DMS153 treated with DMSO at 0.1 percent for 48 hours (cell line): ENCODE results near the gene CYBC1.

Experiments used
- DNase-seq: peaks from one replicate; lab custom pipeline; 2025; ENCODE audit not compliant: unreplicated experiment; lab: John Stamatoyannopoulos, UW

CYBC1 gene

DNA sequence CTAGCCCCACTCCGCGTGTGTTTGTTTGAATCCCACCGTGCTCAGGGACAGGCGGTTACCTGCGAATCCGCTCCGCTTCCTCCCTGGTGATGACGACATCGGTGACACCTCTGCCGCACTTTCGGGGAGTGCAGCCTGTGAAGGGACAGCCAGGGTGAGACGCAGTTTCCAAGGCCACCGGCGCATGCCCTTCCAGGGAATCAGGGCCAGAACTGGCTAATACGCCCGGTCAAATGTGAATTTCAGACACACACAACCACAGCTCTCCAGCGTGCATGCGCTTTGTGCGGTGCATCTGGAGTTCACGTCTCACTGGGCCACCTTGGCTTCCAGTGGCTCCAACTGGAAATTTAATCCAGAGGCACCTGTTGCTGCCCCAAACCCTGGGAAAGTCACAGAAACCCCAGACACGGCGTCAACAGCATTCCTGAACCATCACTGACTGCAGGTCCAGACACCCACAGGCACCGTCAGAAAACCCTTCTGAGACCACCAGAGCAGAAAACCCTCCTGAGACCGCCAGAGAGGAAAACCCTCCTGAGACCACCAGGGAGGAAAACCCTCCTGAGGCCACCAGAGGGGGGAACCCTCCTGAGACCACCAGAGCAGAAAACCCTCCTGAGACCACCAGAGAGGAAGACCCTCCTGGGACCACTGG is 39.0 kb downstream of the CYBC1 start:
- no peak for DNase-seq

DNA sequence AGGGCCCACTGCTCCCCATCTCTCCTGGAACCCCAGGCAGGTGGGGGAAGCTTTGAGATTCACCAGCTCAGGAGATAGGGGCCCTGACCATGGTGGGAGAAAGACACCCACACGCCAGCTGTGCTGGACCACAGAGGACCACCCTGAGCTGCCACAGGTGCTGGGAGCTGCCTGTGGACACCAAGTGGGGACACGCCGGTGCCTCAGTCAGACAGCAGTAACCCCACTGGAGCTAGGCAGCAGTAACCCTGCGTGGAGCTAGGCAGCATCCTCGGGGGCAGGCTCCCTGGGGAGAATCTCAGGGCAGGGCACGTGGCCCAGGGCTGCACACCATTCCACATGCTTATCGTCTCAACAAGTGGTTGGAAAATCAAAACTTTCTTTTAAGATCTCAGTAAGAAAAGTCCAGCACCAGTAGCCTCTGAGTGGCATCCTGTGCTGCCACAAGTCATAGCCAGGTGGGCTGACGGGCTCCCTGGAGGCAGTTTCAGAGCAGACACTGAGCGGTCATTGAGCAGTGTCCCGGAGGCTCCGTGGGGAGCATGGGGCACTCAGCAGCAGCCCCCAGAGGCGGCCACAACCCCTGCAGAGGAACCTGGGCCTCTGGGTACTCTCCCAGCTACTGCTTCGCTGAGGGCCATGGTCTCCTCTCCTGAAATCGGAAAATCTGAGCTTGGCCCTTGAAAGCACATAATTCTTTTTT is 40.4 kb downstream of the CYBC1 start:
- DNase-seq = no peak

DNA sequence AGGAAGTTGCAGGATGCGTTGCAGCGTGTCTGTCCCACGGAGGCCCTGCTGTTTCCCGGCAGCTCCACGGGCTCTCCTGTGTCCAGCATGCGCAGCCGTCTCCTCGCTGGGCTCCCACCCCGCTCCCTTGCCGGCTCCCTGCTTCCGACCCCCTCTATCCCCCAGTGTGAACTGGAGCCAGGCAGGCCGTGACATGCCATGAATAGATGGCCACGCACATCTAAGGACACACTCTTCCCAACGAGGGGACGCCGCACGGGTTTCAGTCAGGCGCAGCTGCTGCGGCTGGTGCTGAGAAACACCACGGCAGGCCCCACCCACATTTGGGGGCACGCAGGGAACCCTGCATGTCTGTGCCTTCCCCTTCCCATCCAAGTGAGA is 41.6 kb downstream of the CYBC1 start:
- no peak for DNase-seq

DNA sequence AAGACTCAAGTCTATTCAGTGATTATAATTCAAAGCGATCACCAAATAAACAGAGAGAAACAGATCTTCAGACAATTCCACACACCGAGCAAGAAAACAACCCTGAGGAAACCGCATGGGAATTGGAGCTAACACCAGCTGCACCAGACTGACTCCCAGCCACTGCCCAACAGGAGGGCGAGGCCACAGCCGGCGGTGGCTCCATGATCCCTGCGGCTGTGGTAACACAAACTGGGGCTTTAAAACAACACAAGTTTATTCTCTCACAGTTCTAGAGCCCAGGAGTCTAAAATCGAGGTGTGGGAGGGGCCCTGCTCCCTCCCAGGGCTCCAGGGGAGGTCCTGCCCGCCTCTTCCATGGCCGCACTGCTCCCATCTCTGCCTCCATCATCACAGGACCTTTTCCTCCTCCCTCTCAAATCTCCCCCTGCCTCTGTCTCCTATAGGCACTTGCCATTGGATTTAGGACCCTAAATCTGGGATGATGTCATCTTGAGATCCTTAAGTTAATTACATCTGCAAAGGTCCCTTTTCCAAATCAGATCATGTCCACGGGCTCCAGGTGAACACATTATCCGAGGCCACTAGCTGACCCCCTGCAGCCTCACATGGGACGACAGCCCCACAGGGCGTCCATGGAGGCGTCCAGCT is 42.1 kb downstream of the CYBC1 start:
- DNase-seq = no peak

DNA sequence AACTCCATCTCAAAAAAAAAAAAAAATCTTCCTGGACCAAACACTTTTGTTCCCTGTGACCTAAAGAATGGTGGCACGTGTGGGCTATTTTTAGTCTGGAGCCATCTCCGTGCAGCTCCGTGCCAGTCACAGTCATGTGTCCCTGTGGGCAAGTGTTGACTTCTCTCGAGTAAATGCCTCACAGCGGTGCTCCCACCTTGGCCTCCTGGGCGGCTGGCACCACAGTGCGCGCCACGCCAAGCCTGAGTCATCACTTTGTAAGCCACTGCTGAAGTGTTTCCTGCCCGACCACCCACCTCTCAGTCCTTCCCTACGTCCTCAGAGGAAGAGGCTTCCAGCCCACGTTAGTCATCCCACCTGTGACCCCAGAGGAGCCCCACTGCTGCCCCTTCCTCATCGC is 43.3 kb downstream of the CYBC1 start:
- DNase-seq = no peak

DNA sequence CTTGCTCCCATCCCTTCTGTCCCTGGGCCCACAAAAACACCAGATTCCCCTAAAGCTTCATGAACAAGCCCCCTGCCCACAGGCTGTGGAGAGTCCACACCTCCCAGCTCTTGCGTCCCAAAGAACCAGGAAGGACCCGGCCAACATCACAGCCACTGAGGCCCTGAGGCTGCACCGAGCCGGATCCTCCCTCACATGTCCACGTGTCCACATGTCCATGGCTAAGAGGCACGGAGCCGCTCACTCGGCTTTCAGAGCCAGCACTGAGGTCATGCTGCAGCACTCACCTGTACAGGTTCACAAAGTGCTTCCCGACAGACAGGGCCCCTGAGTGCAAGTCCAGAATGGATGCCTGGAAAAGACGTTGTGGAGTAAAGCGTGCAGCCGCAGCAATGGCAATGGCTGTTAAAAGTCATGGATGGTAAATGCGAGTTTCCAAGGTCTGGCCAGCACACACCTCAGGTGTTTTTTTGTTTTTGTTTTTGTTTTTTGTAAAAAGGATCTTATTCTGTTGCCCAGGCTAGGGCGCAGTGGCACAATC is 44.4 kb downstream of the CYBC1 start:
- DNase-seq = no peak

DNA sequence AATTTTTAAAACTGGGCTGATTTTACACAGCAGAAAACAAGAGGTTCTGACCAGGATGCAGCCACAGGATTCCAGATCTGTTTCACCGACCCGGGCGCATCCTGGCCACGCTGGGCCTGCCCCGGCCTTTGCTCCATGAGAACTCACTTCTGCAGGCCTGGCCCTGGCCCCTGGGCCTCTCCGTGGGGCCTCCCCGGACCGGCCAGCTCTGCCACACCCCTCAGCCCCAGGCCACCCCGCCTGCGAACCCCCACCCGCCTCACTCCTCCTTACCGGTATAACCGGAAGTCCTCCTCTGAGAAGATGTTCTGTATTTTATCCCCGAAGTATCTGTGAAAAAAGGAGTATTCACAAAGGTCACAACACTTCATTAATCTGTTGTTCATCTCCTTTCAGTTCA is 45.5 kb downstream of the CYBC1 start:
- no peak for DNase-seq

DNA sequence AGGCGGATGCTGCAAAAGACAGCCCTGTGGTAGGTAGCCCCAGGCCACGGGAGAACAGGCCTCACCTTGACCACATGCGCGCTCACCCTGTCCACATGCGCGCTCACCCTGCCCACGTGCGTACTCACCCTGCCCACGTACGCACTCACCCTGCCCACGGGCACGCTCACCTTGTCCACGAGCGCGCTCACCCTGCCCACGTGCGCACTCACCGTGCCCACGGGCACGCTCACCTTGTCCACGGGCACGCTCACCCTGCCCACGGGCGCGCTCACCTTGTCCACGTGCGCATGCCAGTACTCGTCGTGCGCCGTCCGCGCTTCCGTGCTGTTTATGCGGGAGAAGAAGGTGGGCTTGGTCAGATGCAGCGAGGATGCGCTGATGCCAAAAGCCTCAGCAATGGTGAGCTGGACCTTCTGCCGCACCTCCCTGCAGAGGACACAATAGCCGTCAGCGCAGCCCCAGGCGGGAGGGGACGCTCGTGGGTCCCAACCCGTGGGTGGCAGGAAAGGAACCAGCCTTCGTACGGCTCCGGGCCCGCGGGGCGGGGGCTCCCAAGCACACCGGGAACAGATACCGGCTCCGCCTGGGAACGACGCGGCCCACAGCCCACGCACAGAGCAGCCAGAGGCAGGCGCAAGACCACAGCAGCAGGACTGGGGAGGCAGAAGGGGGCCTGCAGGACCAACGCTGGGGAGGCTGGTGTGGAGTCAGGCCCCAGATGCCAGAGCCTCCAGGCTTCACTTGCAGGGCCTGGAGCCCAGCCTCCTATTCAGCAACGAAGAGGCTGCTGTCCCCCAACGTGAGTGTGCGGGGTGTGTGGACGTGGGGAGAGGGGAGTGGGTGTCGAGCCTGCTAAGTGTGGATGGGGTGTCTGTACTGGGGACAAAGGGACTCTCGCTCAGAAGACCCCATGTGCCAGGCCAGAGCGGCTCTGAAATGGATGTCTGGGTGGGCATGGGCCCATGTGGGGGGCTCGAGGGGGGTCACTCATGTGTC is 46.6 kb downstream of the CYBC1 start:
- no peak for DNase-seq

DNA sequence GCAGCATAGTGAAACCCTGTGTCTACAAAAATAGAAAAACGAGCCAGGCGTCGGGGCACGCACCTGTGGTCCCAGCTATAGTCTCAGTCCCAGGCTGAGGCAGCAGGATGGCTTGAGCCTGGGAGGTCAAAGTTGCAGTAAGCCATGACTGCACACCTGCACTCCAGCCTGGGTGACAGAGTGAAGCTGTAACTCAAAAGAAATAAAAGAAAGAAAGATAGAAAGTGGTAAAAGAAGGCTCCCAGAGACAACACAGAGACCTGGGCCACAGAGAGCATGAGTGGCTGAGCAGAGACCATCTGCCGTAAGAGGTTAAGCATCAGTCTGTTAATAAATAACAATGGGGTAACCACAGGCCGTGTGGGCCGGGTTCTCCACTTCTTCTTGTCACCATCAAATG is 47.7 kb downstream of the CYBC1 start:
- no peak for DNase-seq

DNA sequence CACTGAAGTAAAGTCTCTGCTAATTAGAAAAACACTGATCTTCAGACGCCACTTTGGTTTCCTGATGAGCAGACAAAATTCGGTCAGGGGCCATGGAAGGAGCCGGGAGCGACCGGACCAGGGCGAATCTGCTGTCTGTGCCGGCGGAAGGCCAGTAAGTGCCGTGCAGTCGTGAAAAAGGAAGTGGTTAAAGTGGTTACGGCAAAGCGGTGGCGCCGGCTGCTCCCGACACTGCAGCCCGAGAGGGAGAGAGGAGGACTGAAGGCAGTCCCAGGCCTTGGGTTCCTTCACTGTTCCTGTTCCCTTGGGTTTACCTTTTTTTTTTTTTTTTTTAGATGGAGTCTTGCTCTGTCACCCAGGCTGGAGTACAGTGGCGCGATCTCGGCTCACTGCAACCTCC is 49.7 kb downstream of the CYBC1 start:
- no peak for DNase-seq

DNA sequence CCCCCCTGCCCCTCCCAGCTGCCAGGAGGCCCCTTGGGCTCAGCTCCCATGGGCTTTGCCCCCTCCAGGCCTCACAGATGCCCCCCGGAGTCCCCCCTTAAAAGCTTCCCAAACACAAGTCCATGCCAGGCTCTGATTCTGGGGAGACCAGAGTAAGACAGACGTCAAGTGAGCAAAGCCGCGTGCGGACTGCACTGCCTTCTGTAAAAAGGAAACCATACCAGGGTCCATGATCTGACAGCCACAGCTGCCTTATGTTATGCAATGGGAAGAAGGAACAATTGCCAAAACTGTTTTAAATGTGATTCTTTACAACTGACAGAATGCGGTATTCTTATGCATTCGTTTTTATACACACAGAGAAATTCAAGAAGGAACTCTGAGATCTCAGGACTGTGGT is 50.3 kb downstream of the CYBC1 start:
- DNase-seq = no peak

DNA sequence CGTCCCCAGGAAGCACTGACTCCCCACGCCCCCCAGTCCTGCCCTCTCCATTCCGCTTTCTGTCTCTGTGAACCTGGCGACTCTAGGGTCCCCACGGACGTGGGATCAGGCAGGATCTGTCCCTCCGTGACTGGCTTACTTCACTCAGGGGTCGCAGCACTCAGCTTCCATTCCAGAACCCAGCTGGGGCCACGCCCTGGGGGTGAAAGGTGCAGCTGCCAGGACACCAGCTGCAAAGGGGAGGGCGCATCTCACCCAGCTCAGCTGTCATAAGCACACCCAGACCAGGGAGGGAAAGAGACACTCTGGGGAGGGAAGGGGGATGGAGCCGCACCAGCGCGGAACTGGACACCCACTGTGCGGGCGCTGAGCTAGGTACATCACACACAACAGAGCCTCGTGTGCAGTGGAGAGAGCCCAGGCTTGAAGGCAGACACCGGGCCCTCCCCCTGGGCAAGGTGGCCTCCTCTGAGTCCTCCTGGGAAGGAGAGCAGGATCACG is 50.9 kb downstream of the CYBC1 start:
- DNase-seq = no peak

DNA sequence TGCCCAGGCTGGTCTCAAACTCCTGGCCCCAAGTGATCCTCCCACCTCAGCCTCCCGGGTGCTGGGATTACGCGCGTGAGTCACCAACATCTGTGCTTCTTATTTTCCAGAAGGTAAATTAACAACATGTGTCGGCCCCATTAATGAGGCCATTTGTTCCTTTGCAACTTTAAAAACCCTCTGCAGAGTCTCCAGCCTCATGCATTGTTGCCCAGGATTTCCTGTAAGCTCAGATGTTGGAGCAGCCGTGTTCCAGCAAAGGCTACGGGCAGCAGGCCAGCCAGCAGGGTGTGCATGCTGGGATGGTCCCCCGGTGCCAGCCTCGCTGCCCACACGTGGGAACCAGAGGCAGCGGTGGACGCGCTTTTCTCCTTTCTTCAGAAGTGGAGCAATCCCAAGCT is 51.5 kb downstream of the CYBC1 start:
- DNase-seq = no peak

DNA sequence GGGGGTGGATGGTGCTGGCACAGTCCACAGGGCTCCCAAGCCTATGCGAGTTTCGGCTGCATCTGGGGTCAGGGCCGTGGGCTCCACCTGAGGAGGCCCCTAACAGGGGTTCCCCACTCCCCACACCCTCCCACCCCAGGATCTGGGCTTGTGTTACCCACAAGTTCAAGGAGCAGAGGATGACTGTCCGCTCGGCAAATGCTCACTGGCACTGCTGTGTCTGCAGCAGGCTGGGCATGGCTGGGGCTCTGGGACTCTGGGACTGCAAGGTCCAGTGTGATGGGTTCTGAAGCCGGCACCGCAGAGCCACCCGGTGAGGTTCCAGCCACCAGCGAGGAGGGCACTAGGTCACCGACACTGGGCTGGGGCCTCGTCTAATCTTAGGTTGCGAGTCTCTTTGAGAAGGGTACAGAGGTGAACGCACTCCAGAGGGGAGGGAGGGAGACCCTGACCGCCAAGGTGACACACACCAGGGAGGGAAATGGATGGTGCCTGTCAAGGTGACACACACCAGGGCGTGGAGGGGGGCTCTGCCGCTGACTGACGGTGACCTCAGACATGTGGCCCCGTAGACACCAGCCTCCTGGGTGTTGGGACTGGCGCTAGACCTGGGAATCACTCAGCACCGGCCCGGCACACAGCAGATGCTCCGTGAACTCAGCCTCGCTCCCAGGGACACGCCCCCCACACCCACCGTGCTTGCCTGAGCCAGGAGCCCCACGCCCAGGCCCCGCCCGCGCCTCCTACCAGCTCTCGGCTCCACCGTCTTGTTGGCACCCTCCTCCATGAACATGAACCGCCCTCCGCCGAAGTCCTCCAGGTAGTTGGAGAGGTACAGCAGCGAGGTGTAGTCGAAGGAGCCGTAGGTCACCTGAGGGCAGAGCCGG is 52.9 kb downstream of the CYBC1 start:
- no peak for DNase-seq

DNA sequence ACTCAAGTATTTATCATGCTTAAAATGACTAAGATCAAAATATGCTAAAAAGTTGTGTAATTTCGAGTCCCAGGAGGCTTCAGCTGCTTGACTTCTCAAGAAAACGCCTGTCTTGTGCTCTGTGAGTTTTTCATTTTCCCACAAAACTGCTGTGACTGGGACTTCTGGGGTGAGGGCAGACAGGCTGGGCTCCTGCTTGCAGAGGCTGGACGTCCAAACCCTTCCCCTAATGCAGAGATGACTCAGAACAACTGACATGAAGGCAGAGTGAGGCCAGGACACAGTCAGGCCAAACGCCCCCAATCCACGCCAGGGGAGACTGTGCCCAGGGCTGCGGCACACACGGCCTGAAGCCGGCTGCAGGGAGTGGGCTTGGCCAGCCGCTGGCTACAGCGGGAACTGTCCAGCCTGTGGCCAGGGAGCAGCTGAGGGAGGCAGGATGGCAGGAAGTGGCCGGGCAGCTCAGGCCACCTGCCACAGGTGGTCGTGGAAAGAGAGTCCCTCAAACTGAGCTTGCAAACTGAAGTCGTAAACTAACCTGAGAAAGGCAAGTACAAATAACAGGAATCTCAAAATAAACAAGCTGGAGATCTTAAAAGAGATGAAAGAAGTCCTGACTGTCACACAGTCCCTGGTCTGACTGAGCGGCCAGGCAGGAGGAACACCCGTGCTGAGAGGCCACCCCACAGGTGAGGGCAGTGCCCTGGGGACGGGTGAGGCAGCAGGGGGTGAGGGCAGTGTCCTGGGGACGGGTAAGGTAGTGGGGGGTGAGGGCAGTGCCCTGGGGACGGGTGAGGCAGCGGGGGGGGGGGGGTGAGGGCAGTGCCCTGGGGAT is 53.7 kb downstream of the CYBC1 start:
- DNase-seq = no peak

DNA sequence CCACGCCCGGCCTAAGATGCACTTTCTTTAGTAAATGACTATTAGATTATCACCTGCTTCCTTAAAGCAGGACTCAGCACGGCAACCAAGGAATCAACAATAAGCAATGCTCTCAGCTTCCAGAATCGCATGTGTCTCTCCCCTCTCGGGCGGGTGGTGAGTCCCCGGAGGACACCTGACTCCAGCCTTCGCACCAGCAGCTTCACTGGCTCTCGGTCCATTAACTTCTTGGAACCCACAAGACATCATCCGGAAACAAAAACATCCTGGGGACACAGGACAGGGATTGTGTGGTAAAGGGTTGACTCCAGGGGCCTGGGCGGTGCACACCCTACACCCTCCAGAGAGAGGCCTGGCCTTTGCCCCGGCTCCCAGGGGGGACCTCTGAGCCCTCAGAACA is 56.3 kb downstream of the CYBC1 start:
- no peak for DNase-seq

DNA sequence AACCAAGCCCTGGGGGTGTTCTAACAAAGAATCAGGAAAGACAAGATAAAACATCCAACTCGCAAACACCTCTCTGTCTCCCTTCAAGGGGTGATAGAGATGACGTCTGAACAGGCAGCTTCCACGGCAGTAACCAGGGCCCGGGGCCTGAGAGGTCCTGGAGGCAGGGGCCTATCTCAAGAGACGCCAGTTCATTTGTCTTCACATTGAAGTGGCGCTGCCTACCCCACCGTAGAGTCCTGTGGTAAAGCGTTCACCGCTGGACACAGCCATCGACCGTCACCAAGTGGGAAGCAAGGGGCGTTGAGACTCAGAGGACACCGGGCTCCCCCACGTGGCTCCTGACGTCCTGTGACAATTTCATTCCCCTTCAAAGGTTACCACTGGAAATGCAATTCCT is 57.6 kb downstream of the CYBC1 start:
- no peak for DNase-seq
